H9 (cell line): ENCODE results near the gene PDZD4. TPM values are rescaled to one million over a fixed set of nuclear protein-coding genes. Genes with fewer than 3 reads are reported as not detected.
A peak's percentile ranks its signal among the peaks of the same experiment; 100 is the strongest.

ENCODE experiments used
- DNase-seq: peaks from one replicate; pipeline ENCODE4 v3.0.0-alpha.2; 2017
- H2AFZ ChIP-seq: one replicate; pipeline ENCODE4 v1.6.1; 2013; ENCODE audit warnings: mild to moderate bottlenecking, low read length, control low read depth, moderate library complexity
- H2AK5ac ChIP-seq: 2 replicates; pipeline ENCODE4 v1.6.1; 2013; ENCODE audit warnings: low read length, control low read depth, mixed read lengths; ENCODE audit not compliant: insufficient read length
- H2BK120ac ChIP-seq: one replicate; pipeline ENCODE4 v1.6.1; 2013; ENCODE audit warnings: low read depth, mild to moderate bottlenecking, low read length, control low read depth, inconsistent platforms; ENCODE audit not compliant: poor library complexity, severe bottlenecking
- H2BK12ac ChIP-seq: 2 replicates; pipeline ENCODE4 v1.6.1; 2013; ENCODE audit warnings: low read length, control low read depth, mixed read lengths, low read depth; ENCODE audit not compliant: insufficient read length
- H2BK15ac ChIP-seq: 2 replicates; pipeline ENCODE4 v1.6.1; 2013; ENCODE audit warnings: low read depth, low read length, control low read depth
- H2BK20ac ChIP-seq: one replicate; pipeline ENCODE4 v1.6.1; 2013; ENCODE audit warnings: low read depth, mild to moderate bottlenecking, low read length, control low read depth, inconsistent platforms; ENCODE audit not compliant: poor library complexity, severe bottlenecking
- H2BK5ac ChIP-seq: 2 replicates; pipeline ENCODE4 v1.6.1; 2013; ENCODE audit warnings: low read length, control low read depth, mixed read lengths; ENCODE audit not compliant: insufficient read length
- H3K14ac ChIP-seq: 2 replicates; pipeline ENCODE4 v1.6.1; 2013; ENCODE audit warnings: low read length, control low read depth; ENCODE audit not compliant: insufficient read depth
- H3K18ac ChIP-seq: 2 replicates; pipeline ENCODE4 v1.6.1; 2013; ENCODE audit warnings: low read depth, mild to moderate bottlenecking, mixed read lengths, low read length, control low read depth; ENCODE audit not compliant: insufficient read length
- H3K23ac ChIP-seq: 2 replicates; pipeline ENCODE4 v1.6.1; 2013; ENCODE audit warnings: low read length, control low read depth, mixed read lengths, low read depth; ENCODE audit not compliant: insufficient read length
- H3K23me2 ChIP-seq: 2 replicates; pipeline ENCODE4 v1.6.1; 2013; ENCODE audit warnings: low read depth, mild to moderate bottlenecking, mixed read lengths, low read length, control low read depth; ENCODE audit not compliant: insufficient read length, poor library complexity, severe bottlenecking
- H3K27ac ChIP-seq: 2 replicates; pipeline ENCODE4 v1.5.1; 2013; ENCODE audit warnings: low read length, control low read depth, mixed read lengths, low read depth; ENCODE audit not compliant: insufficient read length
- H3K27me3 ChIP-seq: 2 replicates; pipeline ENCODE4 v1.6.1; 2013; ENCODE audit warnings: low read length, control low read depth, inconsistent platforms; ENCODE audit not compliant: insufficient read depth
- H3K4ac ChIP-seq: 2 replicates; pipeline ENCODE4 v1.6.1; 2013; ENCODE audit warnings: low read depth, mild to moderate bottlenecking, control low read depth, inconsistent platforms, low read length, moderate library complexity
- H3K4me1 ChIP-seq: 2 replicates; pipeline ENCODE4 v1.6.1; 2013; ENCODE audit warnings: low read length, control low read depth, inconsistent platforms; ENCODE audit not compliant: insufficient read depth
- H3K4me2 ChIP-seq: 2 replicates; pipeline ENCODE4 v1.6.1; 2013; ENCODE audit warnings: low read length, control low read depth, mixed read lengths; ENCODE audit not compliant: insufficient read length, insufficient read depth
- H3K56ac ChIP-seq: 2 replicates; pipeline ENCODE4 v1.6.1; 2013; ENCODE audit warnings: low read depth, mild to moderate bottlenecking, mixed read lengths, low read length, control low read depth; ENCODE audit not compliant: insufficient read length
- H3K79me1 ChIP-seq: 2 replicates; pipeline ENCODE4 v1.6.1; 2013; ENCODE audit warnings: low read depth, mild to moderate bottlenecking, moderate library complexity, low read length, control low read depth, inconsistent platforms; ENCODE audit not compliant: insufficient read depth, poor library complexity, severe bottlenecking
- H3K79me2 ChIP-seq: 2 replicates; pipeline ENCODE4 v1.6.1; 2013; ENCODE audit warnings: low read length, control low read depth, inconsistent platforms; ENCODE audit not compliant: insufficient read depth
- H3K9ac ChIP-seq: 2 replicates; pipeline ENCODE4 v1.6.1; 2013; ENCODE audit warnings: low read length, control low read depth, mixed read lengths; ENCODE audit not compliant: insufficient read length; ENCODE audit errors: extremely low read depth
- H3K9me3 ChIP-seq: one replicate; pipeline ENCODE4 v1.6.1; 2013; ENCODE audit warnings: low read depth, low read length, inconsistent platforms; ENCODE audit not compliant: control insufficient read depth
- H3T11ph ChIP-seq: one replicate; pipeline ENCODE4 v1.6.1; 2013; ENCODE audit warnings: mild to moderate bottlenecking, low read length, control low read depth, inconsistent platforms
- H4K20me1 ChIP-seq: one replicate; pipeline ENCODE4 v1.6.1; 2013; ENCODE audit not compliant: control insufficient read depth, insufficient read length, insufficient read depth
- H4K5ac ChIP-seq: 2 replicates; pipeline ENCODE4 v1.6.1; 2013; ENCODE audit warnings: low read depth, mild to moderate bottlenecking, mixed read lengths, low read length, control low read depth; ENCODE audit not compliant: insufficient read length
- H4K8ac ChIP-seq: replicated peaks from 2 replicates; pipeline ENCODE4 v1.6.1; 2013; ENCODE audit warnings: low read length, control low read depth, mixed read lengths, low read depth; ENCODE audit not compliant: insufficient read length
- H4K91ac ChIP-seq: 2 replicates; pipeline ENCODE4 v1.6.1; 2013; ENCODE audit warnings: low read depth, mild to moderate bottlenecking, moderate library complexity, mixed read lengths, low read length, control low read depth; ENCODE audit not compliant: insufficient read length
- H3K27ac Mint-ChIP-seq, 3 experiments: 2 replicates in 2 of 3; 3 replicates in 1 of 3; pipeline ENCODE4 v1.8.0; 2020 to 2021; ENCODE audit warnings: mixed read lengths in 3 of 3, mild to moderate bottlenecking in 1 of 3, moderate library complexity in 1 of 3
- H3K27me3 Mint-ChIP-seq: 2 replicates; pipeline ENCODE4 v1.8.0; 2021; ENCODE audit warnings: low read depth, mild to moderate bottlenecking, moderate library complexity, mixed read lengths
- H3K36me3 Mint-ChIP-seq, 3 experiments: 2 replicates in 2 of 3; 3 replicates in 1 of 3; pipeline ENCODE4 v1.8.0; 2020 to 2021; ENCODE audit warnings: low read depth in 3 of 3, mixed read lengths in 3 of 3; ENCODE audit not compliant: insufficient read depth in 1 of 3
- H3K4me1 Mint-ChIP-seq, 2 experiments: 2 replicates each; pipeline ENCODE4 v1.8.0; 2020; ENCODE audit warnings: mixed read lengths in 2 of 2
- H3K4me3 Mint-ChIP-seq, 2 experiments: 2 replicates in 1 of 2; 3 replicates in 1 of 2; pipeline ENCODE4 v1.8.0; 2020 to 2021; ENCODE audit warnings: mild to moderate bottlenecking in 2 of 2, mixed read lengths in 2 of 2, moderate library complexity in 1 of 2
- H3K9me3 Mint-ChIP-seq, 2 experiments: 2 replicates in 1 of 2; 3 replicates in 1 of 2; pipeline ENCODE4 v1.8.0; 2020; ENCODE audit warnings: mild to moderate bottlenecking in 2 of 2, mixed read lengths in 2 of 2, moderate library complexity in 1 of 2
- WGBS: extraction: QIAGEN DNeasy Blood & Tissue Kit; methylation state at CpG from one replicate; pipeline ENCODE4 v1.1.7; 2013; ENCODE audit warnings: missing lambda C conversion rate, low lambda C conversion rate, mixed read lengths; ENCODE audit not compliant: insufficient read length; ENCODE audit errors: extremely low coverage; 5-methylcytosine and 5-hydroxymethylcytosine counted together
- total RNA-seq: library from RNA; stranded (reverse); gene quantifications from 2 replicates; pipeline ENCODE4 v1.2.1, GENCODE V29; 2021
- TF ChIP-seq, protein P1 (sequence below): fragments of 200-600 bp; sonication (generic); conservative IDR thresholded peaks from 3 replicates; pipeline ENCODE4 v1.8.0; 2021; ENCODE audit warnings: antibody characterized with exemption, mild to moderate bottlenecking

PDZD4 gene
- total RNA-seq, 1 experiment from 2014 or later = 110 TPM

DNA sequence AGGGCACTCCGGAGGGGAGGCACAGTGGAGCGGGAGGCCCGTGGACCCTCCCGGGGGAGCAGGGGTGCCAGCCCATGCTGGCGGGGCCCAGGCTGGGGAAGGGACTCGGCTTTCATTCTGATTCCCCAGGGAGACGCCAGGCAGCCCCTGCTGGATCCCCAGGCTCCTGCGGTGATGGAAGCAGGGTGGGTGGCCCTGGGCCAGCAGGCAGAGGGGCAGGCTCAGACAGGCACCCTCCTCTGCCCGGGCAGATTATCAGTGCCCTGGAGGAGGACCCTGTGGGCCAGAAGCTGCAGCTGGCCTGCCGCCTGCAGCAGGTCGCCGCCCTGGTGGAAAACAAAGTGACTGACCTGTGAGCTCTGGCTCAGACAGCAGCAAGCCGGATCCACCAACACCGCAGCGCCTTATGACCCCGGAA, 51.7 kb downstream of the PDZD4 start:
- no peak overlapping the region for H2BK12ac ChIP-seq
- H3K23ac ChIP-seq = no peak overlapping the region
- H3K27me3 ChIP-seq = no peaks in the 10 kb centered on the region
- no peak overlapping the region for H4K91ac ChIP-seq
- no peak overlapping the region for H3K27ac ChIP-seq
- H2AK5ac ChIP-seq = no peak overlapping the region
- no CpG with 5 or more reads among the region's 16 CpGs for WGBS
- no peak overlapping the region for H2AFZ ChIP-seq
- Mint-ChIP-seq H3K4me3 (no peak overlapping the region), H3K4me1 (peaks cover 4 to 8% of the 10 kb centered on the region in 2 experiments), H3K27ac (no peak overlapping the region), H3K36me3 (peaks cover 0 to 9% (median 3%) of the 10 kb centered on the region in 3 experiments; a peak in 5 of 7 replicates), H3K9me3 (peaks cover 30 to 50% of the 10 kb centered on the region in 2 experiments), H3K27me3 (peaks cover 2% of the 10 kb centered on the region; the same call in 1 of the 2 replicates)
- H4K8ac ChIP-seq = no peak overlapping the region
- H3K4me1 ChIP-seq = no peaks in the 10 kb centered on the region
- no peak overlapping the region for H3T11ph ChIP-seq
- no peak overlapping the region for H3K56ac ChIP-seq
- H2BK5ac ChIP-seq = no peak overlapping the region
- DNase-seq = no peak
- no peak overlapping the region for H3K18ac ChIP-seq
- H3K9me3 ChIP-seq = no peaks in the 10 kb centered on the region
- H3K79me2 ChIP-seq = no peaks in the 10 kb centered on the region
- no peak overlapping the region for H2BK120ac ChIP-seq
- TF ChIP-seq, protein P1, sequence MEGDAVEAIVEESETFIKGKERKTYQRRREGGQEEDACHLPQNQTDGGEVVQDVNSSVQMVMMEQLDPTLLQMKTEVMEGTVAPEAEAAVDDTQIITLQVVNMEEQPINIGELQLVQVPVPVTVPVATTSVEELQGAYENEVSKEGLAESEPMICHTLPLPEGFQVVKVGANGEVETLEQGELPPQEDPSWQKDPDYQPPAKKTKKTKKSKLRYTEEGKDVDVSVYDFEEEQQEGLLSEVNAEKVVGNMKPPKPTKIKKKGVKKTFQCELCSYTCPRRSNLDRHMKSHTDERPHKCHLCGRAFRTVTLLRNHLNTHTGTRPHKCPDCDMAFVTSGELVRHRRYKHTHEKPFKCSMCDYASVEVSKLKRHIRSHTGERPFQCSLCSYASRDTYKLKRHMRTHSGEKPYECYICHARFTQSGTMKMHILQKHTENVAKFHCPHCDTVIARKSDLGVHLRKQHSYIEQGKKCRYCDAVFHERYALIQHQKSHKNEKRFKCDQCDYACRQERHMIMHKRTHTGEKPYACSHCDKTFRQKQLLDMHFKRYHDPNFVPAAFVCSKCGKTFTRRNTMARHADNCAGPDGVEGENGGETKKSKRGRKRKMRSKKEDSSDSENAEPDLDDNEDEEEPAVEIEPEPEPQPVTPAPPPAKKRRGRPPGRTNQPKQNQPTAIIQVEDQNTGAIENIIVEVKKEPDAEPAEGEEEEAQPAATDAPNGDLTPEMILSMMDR = peak; percentile 49; the same call in 2 of the 3 replicates
- no peaks in the 10 kb centered on the region for H3K23me2 ChIP-seq
- no peak overlapping the region for H2BK15ac ChIP-seq
- no peak overlapping the region for H3K14ac ChIP-seq
- H3K79me1 ChIP-seq = no peaks in the 10 kb centered on the region
- no peak overlapping the region for H3K4ac ChIP-seq
- no peak overlapping the region for H4K5ac ChIP-seq
- H4K20me1 ChIP-seq = no peaks in the 10 kb centered on the region
- H3K4me2 ChIP-seq = no peak overlapping the region
- H2BK20ac ChIP-seq = no peak overlapping the region
- H3K9ac ChIP-seq = no peak overlapping the region
